Peyer's patch (tissue), 4 donors: ENCODE data around the gene JAKMIP3.

ENCODE experiments used
- POLR2A ChIP-seq, 2 donors: fragments of 450-650 bp; IDR thresholded peaks; one replicate each; pipeline ENCODE4 v1.5.1; 2017; ENCODE audit warnings: antibody characterized with exemption in 2 of 2, mild to moderate bottlenecking in 2 of 2, moderate library complexity in 2 of 2
- TF ChIP-seq, protein P1 (sequence below), 6 experiments: fragments of 450-650 bp in 4 of 6; fragments of 200-600 bp in 2 of 6; sonication (generic) in 1 of 6; IDR thresholded peaks; one replicate each; pipeline ENCODE4 v1.5.1; 2017 to 2019; ENCODE audit warnings: antibody characterized with exemption in 6 of 6, mild to moderate bottlenecking in 3 of 6, moderate library complexity in 1 of 6

DNA sequence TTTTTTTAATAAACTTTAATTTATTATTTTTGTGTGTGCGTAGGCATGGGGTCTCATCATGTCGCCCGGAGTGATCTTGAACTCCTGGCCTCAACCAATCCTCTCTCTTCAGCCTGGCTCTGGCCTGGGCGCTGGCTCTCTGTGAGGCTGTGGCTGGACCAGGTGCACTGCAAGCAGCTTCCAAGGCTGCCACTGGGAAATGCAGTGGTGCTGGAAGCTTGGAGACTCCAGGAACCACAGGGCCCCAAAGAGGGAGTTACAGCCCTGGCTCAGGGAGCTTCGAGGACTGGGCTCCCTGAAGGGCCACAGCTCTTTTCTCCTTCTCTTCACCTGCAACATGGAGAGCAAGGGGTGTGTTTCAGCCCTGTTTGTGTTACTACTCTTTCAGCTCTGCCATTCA lies 47.3 kb upstream of the JAKMIP3 start:
- TF ChIP-seq, protein P1, sequence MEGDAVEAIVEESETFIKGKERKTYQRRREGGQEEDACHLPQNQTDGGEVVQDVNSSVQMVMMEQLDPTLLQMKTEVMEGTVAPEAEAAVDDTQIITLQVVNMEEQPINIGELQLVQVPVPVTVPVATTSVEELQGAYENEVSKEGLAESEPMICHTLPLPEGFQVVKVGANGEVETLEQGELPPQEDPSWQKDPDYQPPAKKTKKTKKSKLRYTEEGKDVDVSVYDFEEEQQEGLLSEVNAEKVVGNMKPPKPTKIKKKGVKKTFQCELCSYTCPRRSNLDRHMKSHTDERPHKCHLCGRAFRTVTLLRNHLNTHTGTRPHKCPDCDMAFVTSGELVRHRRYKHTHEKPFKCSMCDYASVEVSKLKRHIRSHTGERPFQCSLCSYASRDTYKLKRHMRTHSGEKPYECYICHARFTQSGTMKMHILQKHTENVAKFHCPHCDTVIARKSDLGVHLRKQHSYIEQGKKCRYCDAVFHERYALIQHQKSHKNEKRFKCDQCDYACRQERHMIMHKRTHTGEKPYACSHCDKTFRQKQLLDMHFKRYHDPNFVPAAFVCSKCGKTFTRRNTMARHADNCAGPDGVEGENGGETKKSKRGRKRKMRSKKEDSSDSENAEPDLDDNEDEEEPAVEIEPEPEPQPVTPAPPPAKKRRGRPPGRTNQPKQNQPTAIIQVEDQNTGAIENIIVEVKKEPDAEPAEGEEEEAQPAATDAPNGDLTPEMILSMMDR (IDR thresholded peaks at IDR 0.05): no peak
- TF ChIP-seq POLR2A (IDR thresholded peaks at IDR 0.05): no peak
